ENCODE results near the gene STAB2. TPM values are rescaled to one million over a fixed set of nuclear protein-coding genes. Genes with fewer than 3 reads are reported as not detected.

STAB2 gene
- total RNA-seq, 1 donor from 2014 or later = not detected

- DNase-seq (ENCODE audit: low read depth) (peak; percentile 60), FAIRE-seq (no peak)
- no peak overlapping the region for H3K4me3 ChIP-seq (ENCODE audit: low read depth, low read length)
- no peaks in the 10 kb centered on the region for H3K36me3 ChIP-seq (ENCODE audit: control insufficient read depth, insufficient read depth, low read length)
- no peaks in the 10 kb centered on the region for H3K27me3 ChIP-seq (ENCODE audit: control insufficient read depth, insufficient read depth, low read length)
- TF ChIP-seq CTCF (IDR thresholded peaks at IDR 0.05; ENCODE audit: insufficient read depth, low read length, severe bottlenecking) = no peak
Observed at GRCh38 chr12:103736572-103736971, 149.5 kb downstream of the STAB2 start.

GRCh38 chr12:103737881-103738280, 150.8 kb downstream of the STAB2 start:
- DNase-seq (ENCODE audit: low read depth) (no peak), FAIRE-seq (no peak)
- no peaks in the 10 kb centered on the region for H3K27me3 ChIP-seq (ENCODE audit: control insufficient read depth, insufficient read depth, low read length)
- no peak overlapping the region for H3K4me3 ChIP-seq (ENCODE audit: low read depth, low read length)
- no peak for TF ChIP-seq CTCF (IDR thresholded peaks at IDR 0.05; ENCODE audit: insufficient read depth, low read length, severe bottlenecking)
- H3K36me3 ChIP-seq (ENCODE audit: control insufficient read depth, insufficient read depth, low read length) = no peaks in the 10 kb centered on the region

- no peak for FAIRE-seq
- H3K36me3 ChIP-seq (ENCODE audit: control insufficient read depth, insufficient read depth, low read length) = no peaks in the 10 kb centered on the region
- no peak for TF ChIP-seq CTCF (IDR thresholded peaks at IDR 0.05; ENCODE audit: insufficient read depth, low read length, severe bottlenecking)
- H3K4me3 ChIP-seq (ENCODE audit: low read depth, low read length) = no peak overlapping the region
- peak; percentile 27 for DNase-seq (ENCODE audit: low read depth)
- no peaks in the 10 kb centered on the region for H3K27me3 ChIP-seq (ENCODE audit: control insufficient read depth, insufficient read depth, low read length)
Observed at GRCh38 chr12:103742349-103742932, 155.4 kb downstream of the STAB2 start.

- no peaks in the 10 kb centered on the region for H3K36me3 ChIP-seq (ENCODE audit: control insufficient read depth, insufficient read depth, low read length)
- no peak for TF ChIP-seq CTCF (IDR thresholded peaks at IDR 0.05; ENCODE audit: insufficient read depth, low read length, severe bottlenecking)
- DNase-seq (ENCODE audit: low read depth) (no peak), FAIRE-seq (no peak)
- H3K27me3 ChIP-seq (ENCODE audit: control insufficient read depth, insufficient read depth, low read length) = no peaks in the 10 kb centered on the region
- H3K4me3 ChIP-seq (ENCODE audit: low read depth, low read length) = no peak overlapping the region
Observed at GRCh38 chr12:103743788-103744187, 156.7 kb downstream of the STAB2 start.

- no peak for DNase-seq (ENCODE audit: low read depth)
- no peak for FAIRE-seq
Observed at GRCh38 chr12:103745962-103746361, 158.9 kb downstream of the STAB2 start.

More at GRCh38 chr12:103745962-103746361, 158.9 kb downstream of the STAB2 start:
- no peaks in the 10 kb centered on the region for H3K27me3 ChIP-seq (ENCODE audit: control insufficient read depth, insufficient read depth, low read length)
- no peak overlapping the region for H3K4me3 ChIP-seq (ENCODE audit: low read depth, low read length)
- no peaks in the 10 kb centered on the region for H3K36me3 ChIP-seq (ENCODE audit: control insufficient read depth, insufficient read depth, low read length)
- no peak for TF ChIP-seq CTCF (IDR thresholded peaks at IDR 0.05; ENCODE audit: insufficient read depth, low read length, severe bottlenecking)

Data from bronchial epithelial cell (primary cell).